Measurements from ENCODE around the gene GALNT10.

DNA sequence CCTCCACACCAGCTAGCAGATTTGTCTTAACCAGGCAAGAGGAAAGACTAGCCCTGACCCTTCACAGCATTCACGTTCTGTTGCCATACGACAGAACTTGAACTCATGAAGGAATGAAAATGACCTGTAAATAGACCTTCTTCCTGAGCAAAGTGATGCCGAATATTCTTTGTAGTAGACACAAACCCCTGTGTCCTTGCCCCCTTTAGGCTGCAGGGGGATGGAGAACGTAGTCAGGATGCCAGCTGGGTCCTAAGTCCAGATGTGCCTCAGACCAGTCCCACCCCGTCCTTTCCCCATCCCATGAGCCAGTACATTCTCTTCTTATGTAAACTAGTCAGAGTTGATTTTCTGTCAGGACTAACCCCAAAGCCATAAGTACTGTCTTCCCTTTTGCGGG lies 151.1 kb downstream of the GALNT10 start:
- no peak for TF ChIP-seq CTCF (IDR thresholded peaks at IDR 0.05 in 8 of 11, conservative IDR thresholded peaks at IDR 0.05 in 3 of 11)
- no peak for TF ChIP-seq POLR2AphosphoS5 (IDR thresholded peaks at IDR 0.05)

All from spleen (tissue), 7 donors.